Neural progenitor cell (in vitro differentiated cells): Measurements from ENCODE around the gene ZNF311.
A peak's percentile ranks its signal among the peaks of the same experiment; 100 is the strongest.

ENCODE experiments used
- EZH2 ChIP-seq: fragments of 200-600 bp; sonication (generic); IDR thresholded peaks from 2 replicates; pipeline ENCODE4 v1.6.1; 2017; ENCODE audit warnings: antibody characterized with exemption, mild to moderate bottlenecking, moderate library complexity
- EZH2phosphoT487 ChIP-seq: fragments of 200-600 bp; sonication (generic); IDR thresholded peaks from 2 replicates; pipeline ENCODE4 v1.6.1; 2017; ENCODE audit warnings: antibody characterized with exemption
- TF ChIP-seq, protein P1 (sequence below): fragments of 200-600 bp; sonication (generic); IDR thresholded peaks from 2 replicates; pipeline ENCODE4 v1.5.1; 2017; ENCODE audit warnings: antibody characterized with exemption, mild to moderate bottlenecking

DNA sequence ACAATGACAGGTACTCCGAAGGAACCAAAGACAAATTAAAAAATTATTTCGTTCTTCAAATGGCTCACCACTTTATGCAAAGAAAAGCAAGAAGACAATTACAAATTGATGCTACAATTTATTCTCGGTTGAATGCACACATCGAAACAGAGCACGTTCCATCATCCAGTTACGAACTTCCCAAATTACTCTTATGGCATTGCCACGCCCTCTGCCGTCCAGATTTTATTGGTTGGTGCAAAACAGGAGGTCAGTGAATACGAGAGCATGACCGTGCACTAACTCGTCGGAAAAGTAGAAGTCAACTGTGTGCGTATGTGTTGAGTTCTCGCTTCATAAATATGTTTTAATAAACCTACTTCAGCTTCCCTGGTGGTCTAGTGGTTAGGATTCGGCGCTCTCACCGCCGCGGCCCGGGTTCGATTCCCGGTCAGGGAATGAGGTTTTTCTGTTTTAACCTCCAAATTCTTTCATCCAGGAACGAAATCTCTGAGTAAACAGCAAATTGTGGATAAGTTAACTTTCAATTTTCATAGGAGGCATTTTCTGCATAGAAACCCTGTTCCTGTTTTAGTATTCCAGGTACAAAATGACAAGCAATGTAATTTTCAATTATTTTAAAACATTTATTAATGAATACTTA lies 23.2 kb downstream of the ZNF311 start:
- TF ChIP-seq, protein P1, sequence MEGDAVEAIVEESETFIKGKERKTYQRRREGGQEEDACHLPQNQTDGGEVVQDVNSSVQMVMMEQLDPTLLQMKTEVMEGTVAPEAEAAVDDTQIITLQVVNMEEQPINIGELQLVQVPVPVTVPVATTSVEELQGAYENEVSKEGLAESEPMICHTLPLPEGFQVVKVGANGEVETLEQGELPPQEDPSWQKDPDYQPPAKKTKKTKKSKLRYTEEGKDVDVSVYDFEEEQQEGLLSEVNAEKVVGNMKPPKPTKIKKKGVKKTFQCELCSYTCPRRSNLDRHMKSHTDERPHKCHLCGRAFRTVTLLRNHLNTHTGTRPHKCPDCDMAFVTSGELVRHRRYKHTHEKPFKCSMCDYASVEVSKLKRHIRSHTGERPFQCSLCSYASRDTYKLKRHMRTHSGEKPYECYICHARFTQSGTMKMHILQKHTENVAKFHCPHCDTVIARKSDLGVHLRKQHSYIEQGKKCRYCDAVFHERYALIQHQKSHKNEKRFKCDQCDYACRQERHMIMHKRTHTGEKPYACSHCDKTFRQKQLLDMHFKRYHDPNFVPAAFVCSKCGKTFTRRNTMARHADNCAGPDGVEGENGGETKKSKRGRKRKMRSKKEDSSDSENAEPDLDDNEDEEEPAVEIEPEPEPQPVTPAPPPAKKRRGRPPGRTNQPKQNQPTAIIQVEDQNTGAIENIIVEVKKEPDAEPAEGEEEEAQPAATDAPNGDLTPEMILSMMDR = peak; percentile 7
- TF ChIP-seq EZH2 (no peak), EZH2phosphoT487 (no peak)
